Activated CD8-positive, alpha-beta memory T cell treated with anti-CD3 and anti-CD28 coated beads, Interleukin-2, amount 50 U/mL, for 24 hours (primary cell): ENCODE data around the gene DES.
A peak's percentile ranks its signal among the peaks of the same experiment; 100 is the strongest.
"Not testable (repeated sequence)": the region's sequence is repeated elsewhere in the genome, so short reads cannot be mapped to it uniquely, and the experiment has no call there.

Source experiments
- DNase-seq: peaks from one replicate; pipeline ENCODE4 v3.0.0-alpha.2; 2020; ENCODE audit errors: extremely low read depth

The DES gene

DNA sequence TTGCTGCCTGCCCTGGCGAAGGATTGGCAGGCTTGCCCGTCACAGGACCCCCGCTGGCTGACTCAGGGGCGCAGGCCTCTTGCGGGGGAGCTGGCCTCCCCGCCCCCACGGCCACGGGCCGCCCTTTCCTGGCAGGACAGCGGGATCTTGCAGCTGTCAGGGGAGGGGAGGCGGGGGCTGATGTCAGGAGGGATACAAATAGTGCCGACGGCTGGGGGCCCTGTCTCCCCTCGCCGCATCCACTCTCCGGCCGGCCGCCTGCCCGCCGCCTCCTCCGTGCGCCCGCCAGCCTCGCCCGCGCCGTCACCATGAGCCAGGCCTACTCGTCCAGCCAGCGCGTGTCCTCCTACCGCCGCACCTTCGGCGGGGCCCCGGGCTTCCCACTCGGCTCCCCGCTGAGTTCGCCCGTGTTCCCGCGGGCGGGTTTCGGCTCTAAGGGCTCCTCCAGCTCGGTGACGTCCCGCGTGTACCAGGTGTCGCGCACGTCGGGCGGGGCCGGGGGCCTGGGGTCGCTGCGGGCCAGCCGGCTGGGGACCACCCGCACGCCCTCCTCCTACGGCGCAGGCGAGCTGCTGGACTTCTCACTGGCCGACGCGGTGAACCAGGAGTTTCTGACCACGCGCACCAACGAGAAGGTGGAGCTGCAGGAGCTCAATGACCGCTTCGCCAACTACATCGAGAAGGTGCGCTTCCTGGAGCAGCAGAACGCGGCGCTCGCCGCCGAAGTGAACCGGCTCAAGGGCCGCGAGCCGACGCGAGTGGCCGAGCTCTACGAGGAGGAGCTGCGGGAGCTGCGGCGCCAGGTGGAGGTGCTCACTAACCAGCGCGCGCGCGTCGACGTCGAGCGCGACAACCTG lies at the start of gene DES:
DES (plus strand) TSS at position 223 of the 857 bp plus-strand sequence; CDS start at position 309, 86 bp downstream.
- no peak for DNase-seq

DNA sequence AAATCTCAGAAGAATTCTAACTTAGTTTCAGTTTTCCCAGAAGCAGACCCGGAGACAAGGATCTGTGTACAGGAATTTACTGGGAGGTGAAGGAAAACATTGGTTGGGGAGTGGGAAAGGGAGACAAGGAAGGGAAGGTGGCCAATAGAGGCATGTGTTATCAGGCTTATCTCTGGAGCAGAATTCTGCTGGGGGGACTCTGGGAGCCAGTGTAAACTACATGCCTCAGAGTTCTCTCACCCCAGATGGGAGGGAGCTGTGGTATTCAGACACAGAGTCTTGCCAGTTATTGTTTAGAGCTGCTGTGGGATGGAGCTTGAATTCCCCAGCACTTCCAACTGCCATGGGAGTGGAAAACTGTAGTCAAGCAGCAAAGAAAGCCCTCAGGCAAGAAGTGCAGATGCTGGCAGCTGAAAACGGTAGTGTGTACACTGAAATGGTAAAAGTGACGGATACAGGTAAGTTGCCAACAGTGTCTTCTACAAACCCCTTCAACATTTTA lies 49.4 kb upstream of the DES start:
- DNase-seq = no peak

DNA sequence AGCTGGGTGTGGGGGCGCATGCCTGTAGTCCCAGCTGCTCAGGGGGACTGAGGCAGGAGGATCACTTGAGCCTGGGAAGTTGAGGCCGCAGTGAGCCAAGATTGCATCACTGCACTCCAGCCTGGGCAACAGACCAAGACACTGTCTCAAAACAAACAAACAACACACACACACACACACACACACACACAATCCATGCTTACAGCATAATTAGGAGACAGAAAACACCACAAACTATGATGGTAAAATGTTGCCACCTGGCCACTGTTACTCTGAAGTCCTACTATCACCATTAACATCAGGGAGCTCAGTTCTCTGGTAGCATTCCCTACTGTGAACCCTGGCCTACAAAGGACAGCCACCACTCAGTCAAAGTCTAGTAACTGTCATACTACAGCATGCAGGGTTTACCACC lies 48.7 kb upstream of the DES start:
- DNase-seq = no peak

DNA sequence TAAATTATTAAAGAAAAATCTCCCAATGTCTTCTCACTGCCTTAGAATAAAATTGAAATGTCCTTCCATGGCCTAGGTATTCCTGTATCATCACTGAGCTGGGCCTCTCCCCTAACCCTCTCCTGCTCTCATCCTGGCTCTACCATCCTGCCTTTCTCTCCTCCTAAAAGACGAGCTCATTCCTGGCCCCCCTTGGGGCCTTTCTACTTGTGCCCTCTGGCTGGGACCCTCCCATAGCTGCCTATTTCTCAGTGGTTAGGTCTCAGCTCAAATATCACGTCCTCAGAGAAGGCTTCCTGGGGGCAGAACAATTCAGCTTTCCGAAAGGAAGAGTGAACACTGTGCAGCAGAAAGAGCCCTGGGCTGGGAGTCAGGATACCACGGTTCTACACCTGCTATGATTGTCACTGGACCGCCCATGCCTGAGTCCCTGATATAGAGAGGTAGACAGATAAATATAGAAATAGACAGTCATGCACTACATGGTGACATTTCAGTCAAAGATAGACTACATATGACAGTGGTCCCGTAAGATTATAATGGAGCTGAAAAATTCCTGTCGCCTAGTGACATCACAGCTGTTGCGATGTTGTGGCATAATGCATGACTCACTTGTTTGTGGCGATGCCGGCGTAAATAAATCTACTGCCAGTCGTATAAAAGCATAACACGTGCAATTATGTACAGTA lies 39.9 kb upstream of the DES start:
- no peak for DNase-seq

DNA sequence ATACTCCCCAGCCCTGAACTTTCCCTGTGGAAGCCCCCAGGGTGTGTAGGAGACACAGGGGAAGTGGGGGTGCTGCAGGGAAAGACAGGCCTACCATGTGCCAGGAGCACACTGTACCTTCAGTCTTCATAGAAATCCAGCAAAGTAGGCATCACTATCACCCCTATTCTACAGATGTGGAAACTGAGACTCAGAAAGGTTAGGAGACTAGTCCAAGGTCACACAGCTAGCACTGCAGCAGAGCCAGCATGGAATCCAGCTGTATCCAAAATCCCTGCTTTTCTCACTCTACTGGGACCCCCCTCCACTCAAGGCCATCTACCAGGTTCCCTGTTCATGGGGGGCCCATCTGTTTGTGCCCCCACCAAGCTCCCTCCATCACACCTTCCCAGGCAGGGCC lies 37.3 kb upstream of the DES start:
- DNase-seq = no peak

DNA sequence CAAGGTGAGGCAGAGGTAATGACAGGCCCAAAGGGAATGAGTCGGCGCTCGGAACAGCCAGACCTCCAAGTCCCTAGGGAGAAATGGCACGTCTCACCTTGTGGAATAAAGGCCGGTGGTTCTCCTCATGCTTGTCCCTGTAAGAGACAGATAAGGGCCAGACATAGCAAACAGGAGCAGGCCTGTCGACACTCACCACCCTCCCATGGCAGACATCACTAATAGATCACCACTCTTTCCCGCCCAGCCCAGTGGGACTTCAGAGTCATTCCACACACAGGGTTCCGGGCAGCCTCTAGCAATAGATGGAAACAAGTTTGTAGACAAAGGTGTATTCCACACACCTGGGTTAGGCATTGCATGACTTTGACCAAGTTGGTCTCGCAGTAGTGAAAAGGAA lies 36.7 kb upstream of the DES start:
- DNase-seq = no peak

DNA sequence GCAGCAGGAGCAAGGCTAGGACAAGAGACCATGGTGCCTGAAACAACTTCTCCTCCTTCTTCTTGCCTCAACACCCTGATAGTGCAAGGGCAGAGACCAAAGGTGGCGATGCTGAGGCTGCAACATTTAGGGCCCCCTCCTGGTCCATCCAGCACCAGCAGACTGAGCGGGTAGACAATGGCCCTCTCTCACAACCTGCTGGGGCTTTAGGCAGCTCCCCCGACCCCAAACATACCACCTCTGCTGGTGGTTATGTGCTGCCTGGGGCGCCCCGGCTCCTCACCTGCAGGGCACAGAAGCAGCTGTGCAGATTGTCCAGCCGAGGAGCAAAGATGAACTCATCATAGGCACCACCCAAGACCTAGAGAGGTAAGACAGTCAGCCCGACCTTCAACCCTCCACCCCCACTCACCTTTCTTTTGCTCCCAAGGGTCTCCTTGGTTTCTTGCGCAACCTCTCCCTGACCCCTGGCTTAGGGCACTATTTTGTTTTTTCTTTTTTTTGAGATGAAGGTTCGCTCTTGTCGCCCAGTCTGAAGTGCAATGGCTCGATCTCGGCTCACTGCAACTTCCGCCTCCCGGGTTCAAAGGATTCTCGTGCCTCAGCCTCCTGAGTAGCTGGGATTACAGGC lies 34.0 kb upstream of the DES start:
- DNase-seq = no peak

DNA sequence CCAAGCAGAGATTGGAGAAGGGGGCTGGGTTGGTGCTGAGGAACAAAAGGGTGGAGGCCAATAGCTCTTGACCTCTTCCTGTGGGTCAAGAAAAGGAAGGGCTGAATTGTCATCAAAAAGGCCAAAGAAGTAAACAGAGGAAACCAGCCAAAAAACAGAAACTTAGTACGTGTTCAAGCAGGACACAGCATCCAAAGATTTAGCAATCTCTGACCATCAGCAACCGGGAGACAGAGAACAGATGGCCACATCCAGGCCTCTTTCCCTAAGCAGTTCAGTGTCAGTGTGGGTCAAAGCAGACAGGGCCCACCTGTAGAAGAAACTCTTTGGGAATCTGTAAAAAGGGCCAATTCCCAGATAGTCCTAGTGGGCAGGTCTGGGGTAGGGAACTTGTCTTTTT lies 33.3 kb upstream of the DES start:
- no peak for DNase-seq

DNA sequence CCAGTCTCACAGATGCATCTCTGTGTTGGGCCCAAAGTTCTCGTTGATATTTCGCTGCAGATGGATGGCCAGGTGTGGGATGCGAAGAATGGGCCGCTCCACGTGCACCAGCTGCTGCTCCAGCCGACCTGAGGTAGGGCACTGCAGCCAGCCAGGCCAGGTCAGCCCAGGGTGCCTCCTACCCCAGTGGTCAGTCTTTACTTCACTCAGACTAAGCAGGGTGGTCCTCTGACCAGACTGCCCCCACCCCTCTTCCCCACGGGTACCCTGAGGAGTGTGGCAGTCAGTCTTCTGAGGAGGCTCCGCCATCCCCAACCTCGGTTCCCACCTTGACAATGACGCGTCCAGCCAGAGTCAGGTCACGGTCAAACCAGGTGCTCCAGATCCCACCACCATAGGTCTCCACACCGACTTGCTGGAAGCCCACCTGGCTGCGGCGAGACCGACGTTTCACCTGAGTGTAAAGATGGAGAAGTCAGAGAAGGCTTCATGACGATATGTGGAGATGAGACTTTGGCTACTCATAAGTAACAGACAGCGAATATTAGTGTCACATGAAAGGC lies 32.1 kb upstream of the DES start:
- no peak for DNase-seq

DNA sequence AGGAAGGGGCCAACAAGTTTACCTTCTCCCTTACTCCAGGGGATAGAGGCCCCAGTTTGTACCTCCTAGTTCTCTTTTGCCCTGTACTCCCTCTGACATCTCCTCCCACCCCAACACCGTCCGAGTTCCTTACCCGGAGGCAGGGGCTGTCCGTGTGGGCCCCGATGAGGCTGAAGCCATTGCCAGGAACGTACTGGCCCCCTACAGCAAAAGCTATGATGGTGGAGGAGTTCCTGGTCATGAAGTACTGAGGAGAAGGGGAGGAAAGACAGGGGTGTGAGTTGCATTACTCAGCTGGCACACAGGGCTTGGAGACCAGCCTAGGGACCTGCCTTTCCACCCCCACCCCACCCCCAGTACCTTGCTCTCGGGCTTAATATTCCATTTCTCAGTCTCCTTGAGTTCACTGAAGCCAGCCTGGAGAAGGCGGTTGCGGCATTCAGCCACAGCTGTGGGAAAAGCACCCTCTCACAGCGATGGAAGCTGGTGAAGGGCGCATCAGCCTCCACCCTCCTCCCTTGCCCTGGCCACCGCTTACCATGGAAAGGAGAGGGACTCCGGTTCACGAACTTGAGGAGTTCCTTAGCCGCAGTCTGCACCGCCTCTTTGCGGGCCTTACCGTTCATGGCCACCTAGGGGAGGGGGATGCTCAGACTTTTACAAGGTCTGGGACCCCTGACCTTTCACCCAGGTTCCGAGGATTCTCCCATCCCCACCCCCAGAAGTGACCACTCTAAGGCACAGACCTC lies 31.5 kb upstream of the DES start:
- no peak for DNase-seq

DNA sequence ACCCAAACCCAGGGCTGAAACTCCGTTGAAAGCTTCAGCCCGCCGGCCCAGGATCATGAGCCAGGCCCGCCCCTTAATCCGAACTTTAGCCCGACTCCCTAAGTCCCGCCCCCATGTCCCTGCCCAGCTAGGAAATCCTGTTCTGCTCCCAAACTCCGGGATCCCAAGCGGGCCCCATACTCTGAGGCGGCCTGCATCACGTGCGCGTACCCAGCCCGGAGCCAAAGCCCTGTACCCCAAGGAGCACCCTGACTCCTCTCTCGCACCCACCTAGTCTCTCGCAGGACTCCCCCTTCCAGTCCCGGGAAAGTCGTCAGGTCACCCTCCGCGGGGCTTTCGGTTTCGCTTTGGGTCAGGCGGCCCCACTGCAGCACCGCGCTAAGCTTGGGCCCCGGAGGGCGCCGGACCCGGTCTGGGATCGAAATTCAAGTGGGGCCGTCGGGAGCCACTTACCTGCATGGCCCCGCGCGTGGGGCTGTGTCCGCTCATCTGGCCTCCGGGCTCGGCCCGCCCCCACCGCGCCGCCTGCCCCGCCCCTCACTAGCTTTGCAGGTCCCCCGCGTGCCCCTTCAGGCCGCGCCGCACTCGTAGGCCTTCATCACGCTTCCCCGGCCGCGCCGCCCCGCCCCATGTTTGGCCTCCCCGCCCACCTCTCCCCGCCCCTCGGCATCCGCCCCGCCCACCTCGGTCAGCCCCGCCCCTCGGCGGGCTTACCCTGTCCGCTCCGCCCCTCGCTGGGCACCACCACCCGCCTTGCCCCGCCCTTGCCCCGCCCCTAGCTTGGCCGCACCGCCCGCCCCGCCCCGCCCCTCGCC lies 30.7 kb upstream of the DES start, which contains the start of gene DNPEP:
DNPEP (minus strand) TSS at position 607 of the 815 bp plus-strand sequence; CDS start at position 489, 118 bp downstream.
- DNase-seq = peak; percentile 77

DNA sequence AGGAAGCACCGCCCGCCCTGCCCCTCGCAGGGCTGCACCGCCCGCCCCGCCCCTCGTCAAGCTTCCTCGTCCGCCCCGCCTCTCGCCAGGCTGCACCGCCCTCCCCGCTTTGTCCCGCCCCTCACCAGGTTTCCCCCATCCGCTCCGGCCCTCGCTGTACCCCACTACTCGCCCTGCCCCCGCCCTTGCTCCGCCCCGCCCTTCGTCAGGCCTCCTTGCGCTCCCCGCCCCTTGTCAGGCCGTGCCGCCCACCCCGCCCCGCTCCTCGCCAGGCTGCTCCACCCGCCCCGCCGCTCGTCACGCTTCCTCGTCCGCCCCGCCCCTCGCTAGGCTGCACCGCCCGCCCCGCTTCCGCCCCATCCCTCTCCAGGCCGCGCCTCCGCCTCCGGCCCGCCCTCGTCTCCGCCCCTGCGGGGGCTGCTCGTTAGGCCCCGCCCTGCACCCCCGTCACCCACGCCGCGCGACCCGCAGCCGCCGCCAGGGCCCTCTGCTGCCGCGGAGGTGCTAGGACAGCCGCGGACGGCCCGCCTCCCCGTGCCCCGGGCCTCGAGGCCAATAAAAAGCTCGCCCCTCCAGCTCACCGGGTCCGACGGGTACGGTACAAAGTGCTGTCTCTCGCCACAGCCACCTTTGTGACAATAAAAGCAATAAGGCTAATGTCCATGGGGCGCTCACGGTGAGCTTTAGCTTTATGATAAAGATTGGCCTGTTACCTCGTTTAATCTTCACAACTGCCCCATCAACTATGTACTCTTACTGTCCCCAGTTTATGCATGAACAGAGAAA lies 29.9 kb upstream of the DES start:
- DNase-seq = peak; percentile 95

DNA sequence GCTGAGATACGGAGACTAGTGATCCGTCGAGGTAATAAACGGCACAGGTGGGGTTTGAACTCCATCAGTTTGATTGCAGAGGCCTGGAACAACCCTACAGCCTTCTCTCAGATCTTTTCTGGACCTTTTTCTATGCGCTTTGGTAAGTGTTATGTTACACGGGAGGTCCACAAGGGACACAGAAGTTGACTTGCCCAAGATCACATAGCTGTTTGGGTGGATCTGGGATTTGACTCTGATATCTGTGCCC lies 29.3 kb upstream of the DES start:
- DNase-seq = no peak

DNA sequence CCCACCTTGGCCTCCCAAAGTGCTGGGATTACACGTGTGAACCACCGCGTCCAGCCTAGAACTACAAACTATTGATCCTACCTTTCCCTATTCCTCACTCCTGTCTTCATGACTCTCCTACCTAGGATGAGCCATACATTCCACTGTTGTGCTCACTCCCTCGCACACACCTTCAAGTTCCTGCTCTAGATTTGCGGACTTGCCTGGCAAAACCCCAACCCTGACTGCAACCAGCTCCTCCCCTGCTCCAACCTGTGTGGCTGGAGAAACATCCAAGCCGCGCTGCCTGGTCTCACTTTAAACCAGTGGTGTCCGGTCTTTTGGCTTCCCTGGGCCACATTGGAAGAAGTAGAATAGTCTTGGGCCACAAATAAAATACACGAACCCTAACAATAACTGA lies 25.4 kb upstream of the DES start:
- DNase-seq = no peak

DNA sequence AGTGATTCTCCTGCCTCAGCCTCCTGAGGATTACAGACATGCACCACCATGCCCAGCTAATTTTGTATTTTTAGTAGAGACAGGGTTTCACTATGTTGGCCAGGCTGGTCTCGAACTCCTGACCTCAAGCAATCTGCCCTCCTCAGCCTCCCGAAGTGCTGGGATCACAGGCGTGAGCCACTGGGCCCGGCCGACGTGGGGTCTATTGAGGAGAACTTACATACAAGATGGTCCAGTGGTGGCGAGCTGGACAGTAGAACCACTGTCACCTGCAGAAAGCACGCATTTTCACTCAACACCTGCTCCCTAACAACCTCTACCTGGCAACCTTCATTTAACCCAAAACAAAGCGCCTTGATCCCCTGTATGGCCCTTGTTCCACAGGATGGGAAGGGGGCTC lies 23.1 kb upstream of the DES start:
- DNase-seq = not testable (repeated sequence)

DNA sequence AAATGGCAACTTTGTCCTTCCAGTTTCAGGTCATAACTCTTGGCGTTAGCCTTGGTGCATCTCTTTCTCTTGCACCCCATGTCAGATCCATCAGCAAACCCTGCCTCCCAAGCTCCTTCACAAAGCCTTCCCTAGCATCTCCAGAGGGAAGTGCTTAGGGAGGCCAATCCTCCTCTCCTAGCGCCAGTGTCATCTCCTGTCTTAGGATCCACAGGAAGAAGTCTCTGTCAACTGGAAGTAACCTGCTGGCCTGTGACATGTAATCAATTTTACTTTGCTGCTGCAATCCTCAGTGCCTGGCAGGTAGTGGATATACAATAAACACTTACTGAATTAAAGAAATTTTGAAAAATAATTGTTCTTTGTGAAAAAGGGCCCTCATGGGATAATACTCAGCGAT lies 22.6 kb upstream of the DES start:
- DNase-seq = no peak

DNA sequence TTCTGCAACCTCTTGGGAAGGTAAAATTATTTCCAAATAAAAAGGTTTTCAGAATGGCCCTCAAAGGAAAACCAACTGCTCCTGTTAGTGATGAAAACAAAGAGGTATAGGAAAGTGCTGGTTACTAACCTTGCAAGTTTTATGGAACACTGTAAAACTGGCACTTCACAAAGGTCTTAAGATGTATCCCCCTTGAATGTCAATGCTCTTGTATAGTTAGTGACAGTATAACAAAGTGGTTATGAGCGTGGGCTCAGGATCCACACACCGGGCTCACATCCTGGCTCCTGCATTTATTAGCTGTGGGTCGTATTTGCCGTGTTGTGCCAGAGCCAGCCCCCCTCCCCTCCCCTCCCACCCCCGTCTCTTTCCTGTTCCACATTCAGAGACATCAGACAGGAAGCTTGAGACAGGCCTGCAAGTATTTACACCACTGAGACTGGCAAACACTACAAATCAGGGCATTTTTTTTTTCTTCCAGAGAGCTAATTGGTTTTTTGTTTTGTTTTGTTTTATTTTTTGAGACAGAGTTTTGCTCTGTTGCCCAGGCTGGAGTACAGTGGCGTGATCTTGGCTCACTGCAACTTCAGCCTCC lies 21.2 kb upstream of the DES start:
- DNase-seq = no peak

DNA sequence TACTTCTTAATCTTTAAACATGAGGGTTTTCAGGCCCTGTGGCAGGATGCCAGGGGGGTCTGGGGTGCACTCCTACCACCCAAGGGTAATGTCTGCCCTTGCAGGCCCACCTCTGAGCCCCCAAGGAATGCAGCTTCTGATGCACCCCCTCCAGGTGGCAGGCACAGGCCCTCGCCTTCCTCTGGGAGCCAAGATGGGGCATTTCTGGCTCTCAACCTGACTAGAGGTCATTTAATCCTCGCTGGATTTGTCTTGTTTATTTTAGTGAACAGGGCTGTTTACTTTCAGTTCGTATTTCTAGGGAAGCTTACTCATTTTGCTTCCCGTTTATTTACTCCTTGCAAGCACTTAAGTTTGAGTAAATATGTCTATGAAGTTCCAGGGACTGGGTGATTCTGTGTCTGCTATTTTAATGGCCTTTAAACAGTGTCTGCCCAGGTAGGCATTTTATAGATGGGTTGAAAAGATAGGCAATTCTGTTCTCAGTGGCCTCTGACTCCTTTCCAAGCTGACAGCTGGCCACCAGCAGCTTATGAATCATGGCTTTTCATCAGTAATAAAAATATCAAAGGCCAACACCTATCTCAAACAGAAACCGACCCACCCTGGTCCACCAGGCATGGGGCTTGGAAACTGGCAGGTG lies 19.3 kb upstream of the DES start:
- no peak for DNase-seq
